Measurements from ENCODE around the gene NR2F1-AS1.

Gene NR2F1-AS1

GRCh38 chr5:93603078-93603792 is 22.2 kb upstream of the NR2F1-AS1 start:
- no peak for DNase-seq

GRCh38 chr5:93602241-93603077 is 21.4 kb upstream of the NR2F1-AS1 start:
- DNase-seq, result no peak

- no peak for DNase-seq
These were observed 20.8 kb upstream of the NR2F1-AS1 start for GRCh38 chr5:93601802-93602155.

GRCh38 chr5:93601071-93601801 is 20.2 kb upstream of the NR2F1-AS1 start:
- DNase-seq, result no peak

GRCh38 chr5:93600409-93601070 is 19.5 kb upstream of the NR2F1-AS1 start:
- peak in 1 of 2 donors; percentile 38 for DNase-seq

- DNase-seq, result no peak
These were observed 18.5 kb upstream of the NR2F1-AS1 start for GRCh38 chr5:93599399-93600120.

- no peak for DNase-seq
These were observed 18.0 kb upstream of the NR2F1-AS1 start for GRCh38 chr5:93599001-93599379.

GRCh38 chr5:93598091-93599000 is 17.3 kb upstream of the NR2F1-AS1 start:
- no peak for DNase-seq

GRCh38 chr5:93596676-93597490 is 15.9 kb upstream of the NR2F1-AS1 start:
- DNase-seq, result peak; percentile 52 to 53

GRCh38 chr5:93596310-93596675 is 15.3 kb upstream of the NR2F1-AS1 start:
- no peak for DNase-seq

GRCh38 chr5:93595420-93596147 is 14.6 kb upstream of the NR2F1-AS1 start:
- DNase-seq, result no peak

- DNase-seq, result no peak
These were observed 13.8 kb upstream of the NR2F1-AS1 start for GRCh38 chr5:93594591-93595419.

- DNase-seq, result no peak
These were observed 12.6 kb upstream of the NR2F1-AS1 start for GRCh38 chr5:93593476-93594131.

GRCh38 chr5:93592883-93593282 is 11.9 kb upstream of the NR2F1-AS1 start:
- DNase-seq, result no peak

- DNase-seq, result no peak
These were observed 10.4 kb upstream of the NR2F1-AS1 start for GRCh38 chr5:93591323-93591945.

GRCh38 chr5:93590493-93590892 is 9.5 kb upstream of the NR2F1-AS1 start:
- no peak for DNase-seq

GRCh38 chr5:93589829-93590215 is 8.8 kb upstream of the NR2F1-AS1 start:
- no peak for DNase-seq
